PC-3 (cell line): ENCODE data around the gene ARPC4. TPM values are rescaled to one million over a fixed set of nuclear protein-coding genes. Genes with fewer than 3 reads are reported as not detected.

Experiments
- ATAC-seq: fragments of 200-7000 bp; cut with Tn5 transposase; 2 replicates; pipeline ENCODE4 v1.9.1; 2020; ENCODE audit warnings: mild to moderate bottlenecking, moderate library complexity
- BruUV-seq: library from RNA; stranded (reverse); fragments of 400-500 nt; replicated peaks from 2 replicates; lab custom pipeline; 2021; lab: Mats Ljungman, UMichigan
- CTCF ChIA-PET: fragments of 300-600 bp; sonication (Branson Sonifier 250); formaldehyde crosslinking; loops from one replicate; lab custom pipeline; 2022; ENCODE audit warnings: antibody characterized with exemption; lab: Charles Lee
- POLR2A ChIA-PET: fragments of 300-600 bp; sonication (Branson Sonifier 250); formaldehyde crosslinking; loops from one replicate; lab custom pipeline; 2022; ENCODE audit warnings: antibody characterized with exemption; ENCODE audit not compliant: unreplicated experiment; lab: Charles Lee
- DNase-seq: peaks from one replicate; pipeline ENCODE4 v3.0.0-alpha.2; 2015
- H2AFZ ChIP-seq: fragments of 300-600 bp; sonication (generic); 2 replicates; pipeline ENCODE4 v1.6.0; 2016; ENCODE audit warnings: antibody characterized with exemption, low read length
- H3F3A ChIP-seq: fragments of 300-600 bp; sonication (generic); one replicate; pipeline ENCODE4 v1.6.0; 2017; ENCODE audit warnings: antibody characterized with exemption, low read length, control low read depth, mild to moderate bottlenecking; ENCODE audit not compliant: unreplicated experiment
- H3K27ac ChIP-seq: fragments of 300-600 bp; sonication (generic); 2 replicates; pipeline ENCODE4 v1.5.1; 2016; ENCODE audit warnings: mild to moderate bottlenecking, low read length
- H3K27me3 ChIP-seq: fragments of 300-600 bp; sonication (generic); 2 replicates; pipeline ENCODE4 v1.6.1; 2016; ENCODE audit warnings: low read length, mixed read lengths
- H3K36me3 ChIP-seq: fragments of 300-600 bp; sonication (generic); 2 replicates; pipeline ENCODE4 v1.6.1; 2016; ENCODE audit warnings: low read depth, mixed run types, low read length, mixed read lengths
- H3K4me1 ChIP-seq: fragments of 300-600 bp; sonication (generic); 2 replicates; pipeline ENCODE4 v1.5.1; 2016; ENCODE audit warnings: low read length; ENCODE audit not compliant: insufficient read depth
- H3K4me2 ChIP-seq: fragments of 300-600 bp; sonication (generic); 2 replicates; pipeline ENCODE4 v1.6.0; 2016; ENCODE audit warnings: low read length
- H3K4me3 ChIP-seq: fragments of 300-600 bp; sonication (generic); 2 replicates; pipeline ENCODE4 v1.5.1; 2016; ENCODE audit warnings: mild to moderate bottlenecking, low read length, mixed read lengths
- H3K79me2 ChIP-seq: fragments of 300-600 bp; sonication (generic); 2 replicates; pipeline ENCODE4 v1.6.1; 2017; ENCODE audit warnings: low read length, mixed read lengths
- H3K9ac ChIP-seq: fragments of 300-600 bp; sonication (generic); 2 replicates; pipeline ENCODE4 v1.6.0; 2016; ENCODE audit warnings: mild to moderate bottlenecking, low read length
- H3K9me2 ChIP-seq: fragments of 300-600 bp; sonication (generic); replicated peaks from 2 replicates; pipeline ENCODE4 v1.6.1; 2016; ENCODE audit warnings: mixed run types, low read length, mixed read lengths
- H3K9me3 ChIP-seq: fragments of 300-600 bp; sonication (generic); 2 replicates; pipeline ENCODE4 v1.6.1; 2016; ENCODE audit warnings: low read length, mixed read lengths
- H4K20me1 ChIP-seq: fragments of 300-600 bp; sonication (generic); 2 replicates; pipeline ENCODE4 v1.6.1; 2016; ENCODE audit warnings: low read length, mixed read lengths
- CTCF ChIP-seq: fragments of 300-600 bp; sonication (generic); conservative IDR thresholded peaks from 2 replicates; pipeline ENCODE4 v1.5.1; 2017; ENCODE audit warnings: antibody characterized with exemption, low read depth, mild to moderate bottlenecking, low read length
- EZH2 ChIP-seq: fragments of 300-600 bp; sonication (generic); IDR thresholded peaks from one replicate; pipeline ENCODE4 v1.6.1; 2017; ENCODE audit warnings: antibody characterized with exemption, mild to moderate bottlenecking, low read length; ENCODE audit not compliant: unreplicated experiment
- EZH2phosphoT487 ChIP-seq: fragments of 300-600 bp; sonication (generic); IDR thresholded peaks from 2 replicates; pipeline ENCODE4 v1.6.1; 2018; ENCODE audit warnings: mild to moderate bottlenecking, antibody characterized with exemption, low read length, borderline replicate concordance
- intact Hi-C: fragments of 100-400 bp; cut with micrococcal nuclease; formaldehyde crosslinking; loops from 2 replicates; pipeline ENCODE4 v1.9.0; 2023
- total RNA-seq: library from RNA; depleted of rRNA; stranded (reverse); fragments of >200 nt; gene quantifications from 2 replicates; pipeline ENCODE4 v1.2.3, GENCODE V29; 2014

ARPC4 gene
- total RNA-seq, 1 experiment from 2014 or later = 223 TPM

- no peak overlapping the region for H3K9ac ChIP-seq
- ChIA-PET POLR2A (interaction anchor here (0.5 kb wide), 1 partner anchor 319 kb away, joined by 13 read pairs; no protein-coding TSS in a partner anchor), CTCF (no interaction called here)
- H3K36me3 ChIP-seq = no peaks in the 10 kb centered on the region
- H2AFZ ChIP-seq = no peak overlapping the region
- no peaks in the 10 kb centered on the region for H4K20me1 ChIP-seq
- no peak for ATAC-seq
- H3K27ac ChIP-seq = no peak overlapping the region
- no peaks in the 10 kb centered on the region for H3K4me1 ChIP-seq
- DNase-seq = no peak
- no peaks in the 10 kb centered on the region for H3K79me2 ChIP-seq
- no peak for TF ChIP-seq EZH2
- TF ChIP-seq CTCF = no peak
- TF ChIP-seq EZH2phosphoT487 = no peak
- intact Hi-C loops = no loop called here
- BruUV-seq = no TSS peak
- H3K4me3 ChIP-seq = no peak overlapping the region
- H3F3A ChIP-seq = no peaks in the 10 kb centered on the region
- no peaks in the 10 kb centered on the region for H3K27me3 ChIP-seq
- no peaks in the 10 kb centered on the region for H3K9me3 ChIP-seq
- no peak overlapping the region for H3K4me2 ChIP-seq
- H3K9me2 ChIP-seq = no peaks in the 10 kb centered on the region
Observed at GRCh38 chr3:9828801-9829755, 36.2 kb downstream of the ARPC4 start.

GRCh38 chr3:9831253-9831652 is 38.4 kb downstream of the ARPC4 start:
- H3K9me3 ChIP-seq = no peaks in the 10 kb centered on the region
- intact Hi-C loops = no loop called here
- no peak for ATAC-seq
- DNase-seq = no peak
- H3K4me3 ChIP-seq = no peak overlapping the region
- no peak overlapping the region for H2AFZ ChIP-seq
- ChIA-PET CTCF (no interaction called here), POLR2A (interaction anchor here (1.1 kb wide), 1 partner anchor 115 kb away, joined by 5 read pairs; no protein-coding TSS in a partner anchor)
- H3K27me3 ChIP-seq = no peaks in the 10 kb centered on the region
- no peaks in the 10 kb centered on the region for H3K9me2 ChIP-seq
- no peaks in the 10 kb centered on the region for H3F3A ChIP-seq
- H3K27ac ChIP-seq = no peak overlapping the region
- no peaks in the 10 kb centered on the region for H3K79me2 ChIP-seq
- BruUV-seq = no TSS peak
- no peaks in the 10 kb centered on the region for H3K36me3 ChIP-seq
- TF ChIP-seq EZH2phosphoT487 (no peak), CTCF (no peak), EZH2 (no peak)
- no peaks in the 10 kb centered on the region for H4K20me1 ChIP-seq
- no peak overlapping the region for H3K4me2 ChIP-seq
- H3K9ac ChIP-seq = no peak overlapping the region
- H3K4me1 ChIP-seq = no peaks in the 10 kb centered on the region

GRCh38 chr3:9833078-9833477 is 40.2 kb downstream of the ARPC4 start:
- POLR2A ChIA-PET = no interaction called here
- Histone ChIP-seq H4K20me1 (no peaks in the 10 kb centered on the region), H3K4me2 (no peak overlapping the region), H3K4me3 (no peak overlapping the region), H3K27me3 (no peaks in the 10 kb centered on the region), H2AFZ (no peak overlapping the region), H3K9me2 (no peaks in the 10 kb centered on the region), H3K9me3 (no peaks in the 10 kb centered on the region), H3K27ac (no peak overlapping the region), H3K36me3 (no peaks in the 10 kb centered on the region), H3K79me2 (no peaks in the 10 kb centered on the region), H3F3A (no peaks in the 10 kb centered on the region), H3K4me1 (no peaks in the 10 kb centered on the region), H3K9ac (no peak overlapping the region)
- TF ChIP-seq EZH2phosphoT487 (no peak), CTCF (no peak), EZH2 (no peak)
- BruUV-seq = no TSS peak
- ATAC-seq = no peak
- intact Hi-C loops = no loop called here
- DNase-seq = no peak
- CTCF ChIA-PET = no interaction called here
